Glomerular visceral epithelial cell (primary cell): ENCODE results near the gene CPA5.
"Not testable (repeated sequence)": the region's sequence is repeated elsewhere in the genome, so short reads cannot be mapped to it uniquely, and the experiment has no call there.

ENCODE experiments used
- DNase-seq: peaks from one replicate; pipeline ENCODE4 v3.0.0-alpha.2; 2016; ENCODE audit errors: extremely low spot score

CPA5 gene

DNA sequence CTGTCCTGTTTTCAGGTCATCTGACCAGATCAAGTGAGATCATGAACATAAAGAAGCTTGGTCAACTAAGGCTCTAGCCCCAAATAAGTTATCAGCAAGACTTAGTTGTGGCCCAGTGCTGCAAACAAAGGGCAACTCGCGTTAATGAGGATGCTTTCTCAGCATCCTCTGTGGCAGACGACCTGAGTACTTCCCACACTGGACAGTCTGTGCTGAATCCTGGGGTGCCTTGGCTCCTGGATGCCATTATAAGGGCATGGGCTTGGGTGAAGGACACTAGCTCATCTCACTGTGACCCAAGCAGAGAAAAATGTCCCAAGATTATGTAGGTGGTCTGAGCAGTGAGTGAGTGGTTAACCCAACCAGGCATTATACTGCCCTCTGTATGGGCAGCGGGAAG, 13.9 kb downstream of the CPA5 start:
- no peak for DNase-seq

DNA sequence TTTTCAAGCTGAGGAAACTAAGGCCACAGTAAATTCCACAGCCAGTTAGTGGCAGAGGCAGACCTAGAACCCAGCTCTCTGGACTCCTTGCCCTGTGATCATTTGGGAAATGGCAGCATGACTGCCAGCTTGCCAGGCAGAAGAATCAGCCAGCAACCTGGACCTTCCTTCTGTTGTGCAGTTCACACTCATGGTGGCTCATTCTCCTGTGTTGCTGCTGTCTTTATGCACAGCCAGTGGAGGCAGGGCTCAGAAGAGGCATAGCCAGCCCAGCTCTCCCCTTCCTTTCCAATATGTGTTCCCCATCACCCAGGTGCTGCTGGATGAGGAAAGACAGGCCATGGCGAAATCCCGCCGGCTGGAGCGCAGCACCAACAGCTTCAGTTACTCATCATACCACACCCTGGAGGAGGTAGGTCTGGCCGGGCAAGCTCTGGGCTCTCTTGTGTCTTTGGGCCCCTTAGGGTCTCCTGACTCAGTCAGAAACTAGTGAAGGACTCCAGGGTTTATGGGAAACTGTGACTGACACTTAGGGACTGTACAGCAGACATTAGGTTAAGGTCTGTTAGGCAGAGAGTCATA, 14.8 kb downstream of the CPA5 start:
- DNase-seq, result no peak

DNA sequence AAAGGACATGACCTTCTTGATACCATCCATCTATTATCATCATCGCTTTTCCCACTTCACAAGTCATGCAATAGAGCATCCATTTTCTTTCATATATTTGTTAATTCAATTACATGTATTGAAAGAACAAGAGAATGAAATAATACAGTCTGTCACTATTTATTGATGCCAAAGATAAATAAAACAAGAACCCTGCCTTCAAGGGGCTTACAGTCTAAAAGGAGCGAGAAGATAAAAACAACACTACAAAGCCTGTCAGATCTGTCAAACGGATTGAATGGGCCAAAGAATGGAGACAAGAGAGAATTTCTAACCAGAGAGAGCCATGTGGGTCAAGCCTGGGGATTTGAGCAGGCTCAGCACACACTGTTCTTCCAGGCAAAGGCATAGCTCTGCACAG, 15.9 kb downstream of the CPA5 start:
- DNase-seq, result no peak

DNA sequence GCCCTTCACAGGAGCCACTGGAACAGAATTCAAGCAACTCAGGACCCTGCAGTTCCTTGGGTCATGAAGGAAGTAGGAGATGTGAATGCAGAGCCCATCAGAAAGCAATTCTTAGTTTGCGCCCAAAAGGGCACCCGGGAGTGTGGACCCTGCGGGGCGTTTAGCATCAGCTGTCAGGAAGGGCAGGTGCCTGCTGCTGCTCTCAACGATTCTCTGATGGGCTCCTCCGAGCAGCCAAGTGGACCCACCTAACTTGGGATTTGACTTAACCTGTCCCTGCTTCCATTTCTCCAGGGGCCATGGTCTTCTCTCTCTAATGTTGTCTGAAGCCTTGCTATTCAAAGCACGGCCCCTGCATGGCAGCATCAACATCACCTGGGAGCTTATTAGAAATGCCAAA, 17.1 kb downstream of the CPA5 start:
- DNase-seq, result no peak

DNA sequence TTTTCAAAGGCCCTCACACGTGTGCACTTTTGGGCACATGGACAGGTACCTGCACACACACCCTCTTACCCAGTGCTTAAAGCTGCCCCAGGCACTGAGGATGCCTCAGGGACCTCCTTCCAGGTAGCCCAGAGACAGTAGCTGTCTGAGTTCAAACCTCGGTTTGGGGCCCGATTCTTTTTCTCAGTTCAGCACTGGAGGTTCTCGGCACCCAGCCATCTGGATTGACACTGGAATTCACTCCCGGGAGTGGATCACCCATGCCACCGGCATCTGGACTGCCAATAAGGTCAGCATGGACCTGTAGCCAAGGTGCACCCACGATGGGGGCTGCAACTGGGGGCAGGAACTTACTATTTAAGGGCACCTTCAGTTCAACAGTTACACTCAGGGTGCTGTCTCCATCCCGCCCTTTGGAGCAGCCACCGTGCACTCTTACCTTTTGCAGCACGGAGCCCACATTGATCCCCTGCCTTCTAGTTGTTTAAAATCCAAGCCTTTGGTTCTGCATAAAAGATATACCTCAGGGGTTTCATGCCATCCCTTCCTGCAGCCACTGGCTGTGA, 17.7 kb downstream of the CPA5 start:
- DNase-seq, result no peak

DNA sequence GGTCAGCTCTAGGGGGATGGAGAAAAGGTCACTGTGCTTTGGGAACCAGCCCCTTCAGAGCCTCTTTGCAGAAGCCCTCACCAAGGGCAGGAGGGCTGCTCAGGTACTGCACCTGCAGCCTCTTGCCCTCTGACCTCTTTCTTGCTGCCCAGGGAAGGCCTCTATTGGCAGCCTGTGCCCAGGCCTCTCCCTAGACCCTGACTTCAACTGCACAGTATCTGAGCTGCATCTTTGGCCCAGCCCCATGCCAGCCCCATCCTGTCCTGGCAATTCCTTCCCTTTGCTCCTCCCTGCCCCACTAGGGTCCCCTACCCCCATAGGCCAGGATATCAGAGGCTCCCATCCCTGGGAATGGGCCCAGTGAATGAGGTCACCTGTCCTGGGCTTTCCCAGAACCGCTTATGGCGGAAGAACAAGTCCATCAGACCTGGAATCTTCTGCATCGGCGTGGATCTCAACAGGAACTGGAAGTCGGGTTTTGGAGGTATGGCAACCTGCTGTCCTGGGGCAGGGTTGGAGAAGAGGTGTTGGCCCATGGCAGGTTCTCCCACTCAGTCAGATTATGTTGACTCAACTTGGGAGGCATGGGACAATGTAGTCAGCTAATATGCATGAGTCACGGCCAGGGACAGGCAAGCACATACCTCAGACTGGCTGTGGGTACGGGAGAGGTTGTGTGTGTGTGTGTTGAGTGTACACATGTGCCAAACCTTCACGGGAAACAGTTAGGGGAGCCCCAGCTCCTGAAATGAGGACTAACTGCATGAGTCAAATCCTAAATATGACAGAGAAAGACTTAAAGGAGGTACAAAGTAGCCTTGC, 18.6 kb downstream of the CPA5 start:
- DNase-seq, result peak; percentile 91

DNA sequence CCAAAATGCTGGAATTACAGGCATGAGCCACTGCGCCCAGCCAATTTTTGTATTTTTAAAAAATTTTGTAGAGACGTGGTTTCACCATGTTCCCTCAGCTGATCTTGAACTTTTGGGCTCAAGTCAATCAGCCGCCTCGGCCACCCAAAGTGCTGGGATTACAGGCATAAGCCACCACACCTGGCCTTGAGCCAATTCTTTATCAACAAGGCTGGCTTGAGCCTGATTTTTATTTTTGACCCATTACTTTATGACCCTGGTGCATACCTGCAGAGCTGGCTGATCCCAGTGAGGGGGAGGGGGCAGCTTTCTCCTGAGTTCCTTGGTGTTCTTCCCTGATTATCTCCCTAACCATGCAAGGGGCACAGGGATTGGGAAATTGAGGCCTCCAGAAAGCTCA, 19.8 kb downstream of the CPA5 start:
- no peak for DNase-seq

DNA sequence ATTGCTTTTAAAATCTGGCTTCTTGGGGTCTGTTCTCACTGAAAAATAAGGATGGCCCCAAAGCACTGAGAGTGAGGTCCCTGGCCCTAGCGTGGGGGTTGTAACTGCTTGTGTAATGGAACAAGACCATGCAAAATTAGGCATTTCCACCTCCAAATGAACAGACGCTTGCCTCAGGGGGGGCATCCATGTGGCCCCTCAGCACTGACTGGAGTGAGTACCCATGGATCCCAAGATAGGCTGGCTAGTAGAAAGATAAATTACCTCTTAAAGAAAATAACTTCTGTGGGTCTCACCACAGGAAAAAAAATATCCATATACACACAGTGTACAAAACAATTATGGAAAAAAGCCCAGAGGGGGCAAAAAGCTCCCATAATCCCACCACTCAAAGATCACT, 20.5 kb downstream of the CPA5 start:
- DNase-seq, result no peak

DNA sequence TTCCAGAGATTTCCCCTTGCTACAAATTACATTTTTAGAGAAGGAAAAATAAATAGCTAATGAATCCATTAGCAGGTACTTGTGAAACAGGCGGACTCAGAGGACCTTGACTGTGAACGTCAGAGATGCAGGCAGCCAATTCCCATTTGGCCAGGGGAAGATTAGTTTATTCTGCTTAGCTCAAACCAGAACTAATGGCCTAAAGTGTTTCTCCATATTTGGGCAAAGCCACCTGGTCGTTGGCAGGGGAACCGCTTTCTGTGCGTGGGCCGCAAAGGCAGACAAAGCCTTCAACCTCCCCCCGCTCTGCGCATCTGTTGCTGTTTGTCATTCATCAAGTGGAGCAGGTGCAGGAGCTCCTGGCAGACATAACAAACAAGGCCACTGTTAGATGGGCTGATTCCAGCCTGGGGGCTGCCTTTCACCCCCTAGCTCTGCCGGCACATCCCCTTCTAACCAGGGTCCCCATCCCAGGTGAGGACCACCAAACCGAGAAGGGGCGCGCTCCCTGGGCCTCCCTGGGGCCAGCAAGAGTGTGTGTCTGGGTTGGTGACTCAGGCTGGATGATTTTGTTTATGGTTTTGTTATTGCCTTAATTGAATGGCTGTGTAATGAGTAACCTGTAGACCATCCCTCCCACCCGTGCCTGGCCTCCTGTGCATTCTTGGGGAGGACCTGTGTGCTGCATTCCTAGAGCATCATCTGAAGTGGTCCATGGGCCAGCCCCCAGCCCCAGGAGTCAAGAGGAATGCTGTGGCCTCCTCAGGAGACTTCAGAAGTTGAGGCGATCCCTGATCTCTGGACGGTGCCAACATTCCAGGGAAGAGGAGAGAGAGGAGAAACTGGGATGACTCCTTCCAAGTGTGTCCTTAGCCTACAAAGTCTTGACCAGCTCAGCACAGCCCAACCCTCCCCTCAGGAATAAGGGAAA, 21.2 kb downstream of the CPA5 start:
- peak; percentile 56 for DNase-seq

DNA sequence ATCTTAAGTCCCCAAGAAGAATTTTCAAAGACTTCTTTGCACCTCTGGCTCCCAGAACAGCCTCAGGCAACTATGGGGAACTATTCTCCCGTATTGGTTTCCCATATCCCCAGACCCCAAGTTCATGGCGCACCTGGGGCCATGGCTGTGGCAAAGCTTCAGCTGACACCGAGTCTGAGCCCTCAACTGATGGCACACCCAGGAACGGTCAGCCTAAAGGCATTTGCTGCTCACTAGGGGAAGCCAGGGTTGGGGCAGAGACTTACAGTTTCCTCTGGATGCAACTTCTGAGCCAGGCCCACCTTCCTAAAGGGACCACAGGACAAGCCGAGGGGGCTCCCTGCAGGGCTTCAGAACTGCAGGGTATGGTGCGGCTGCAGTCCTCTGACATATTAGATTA, 21.9 kb downstream of the CPA5 start:
- DNase-seq, result no peak

DNA sequence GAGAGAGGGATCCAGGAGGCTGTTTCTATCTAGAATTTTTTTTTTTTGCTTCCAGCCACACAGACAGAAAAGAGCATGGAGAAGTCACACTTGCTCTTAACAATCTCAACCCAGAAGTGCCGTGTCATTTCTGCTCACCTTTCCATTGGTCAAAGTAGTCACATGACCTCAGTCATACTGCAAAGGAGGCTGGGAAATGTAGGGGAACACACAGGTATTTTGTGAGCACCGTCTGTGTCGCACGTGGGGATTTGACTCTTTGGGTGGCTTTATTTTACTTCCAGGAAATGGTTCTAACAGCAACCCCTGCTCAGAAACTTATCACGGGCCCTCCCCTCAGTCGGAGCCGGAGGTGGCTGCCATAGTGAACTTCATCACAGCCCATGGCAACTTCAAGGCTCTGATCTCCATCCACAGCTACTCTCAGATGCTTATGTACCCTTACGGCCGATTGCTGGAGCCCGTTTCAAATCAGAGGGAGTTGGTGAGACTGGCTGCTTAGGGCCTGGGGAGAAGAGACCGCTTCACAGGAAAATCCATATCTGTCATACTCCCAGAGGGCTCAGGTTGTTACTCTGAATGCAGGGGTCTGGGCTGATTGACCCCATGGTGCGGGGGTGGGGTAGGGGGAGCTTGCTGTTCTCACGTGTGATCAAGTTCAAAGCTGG, 22.6 kb downstream of the CPA5 start:
- no peak for DNase-seq

DNA sequence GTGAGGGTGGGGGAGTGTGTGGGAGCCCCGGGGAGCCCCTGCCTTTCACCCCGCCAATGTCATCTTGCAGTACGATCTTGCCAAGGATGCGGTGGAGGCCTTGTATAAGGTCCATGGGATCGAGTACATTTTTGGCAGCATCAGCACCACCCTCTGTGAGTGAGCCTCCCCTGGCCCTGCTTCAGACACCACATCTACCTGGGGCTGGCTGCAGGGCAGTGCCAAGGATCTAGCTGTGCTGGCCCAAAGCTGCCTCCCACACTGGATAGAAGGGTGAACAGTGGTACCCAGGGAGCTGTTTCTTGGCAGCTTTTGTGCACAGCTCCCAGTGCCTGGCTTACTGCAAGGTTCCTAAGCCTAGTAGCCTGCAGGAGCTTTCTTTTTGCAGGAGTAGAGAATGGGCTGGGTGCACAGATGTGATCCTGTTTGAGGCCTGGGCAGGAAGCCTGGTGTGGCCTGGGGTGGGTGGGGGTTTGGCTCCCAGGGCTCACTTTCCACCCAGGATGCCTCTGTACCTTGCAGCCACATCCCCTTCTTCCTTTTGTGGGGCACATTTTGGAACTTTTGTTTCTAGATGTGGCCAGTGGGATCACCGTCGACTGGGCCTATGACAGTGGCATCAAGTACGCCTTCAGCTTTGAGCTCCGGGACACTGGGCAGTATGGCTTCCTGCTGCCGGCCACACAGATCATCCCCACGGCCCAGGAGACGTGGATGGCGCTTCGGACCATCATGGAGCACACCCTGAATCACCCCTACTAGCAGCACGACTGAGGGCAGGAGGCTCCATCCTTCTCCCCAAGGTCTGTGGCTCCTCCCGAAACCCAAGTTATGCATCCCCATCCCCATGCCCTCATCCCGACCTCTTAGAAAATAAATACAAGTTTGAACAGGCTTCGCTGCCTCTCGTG, 23.5 kb downstream of the CPA5 start:
- DNase-seq, result no peak

DNA sequence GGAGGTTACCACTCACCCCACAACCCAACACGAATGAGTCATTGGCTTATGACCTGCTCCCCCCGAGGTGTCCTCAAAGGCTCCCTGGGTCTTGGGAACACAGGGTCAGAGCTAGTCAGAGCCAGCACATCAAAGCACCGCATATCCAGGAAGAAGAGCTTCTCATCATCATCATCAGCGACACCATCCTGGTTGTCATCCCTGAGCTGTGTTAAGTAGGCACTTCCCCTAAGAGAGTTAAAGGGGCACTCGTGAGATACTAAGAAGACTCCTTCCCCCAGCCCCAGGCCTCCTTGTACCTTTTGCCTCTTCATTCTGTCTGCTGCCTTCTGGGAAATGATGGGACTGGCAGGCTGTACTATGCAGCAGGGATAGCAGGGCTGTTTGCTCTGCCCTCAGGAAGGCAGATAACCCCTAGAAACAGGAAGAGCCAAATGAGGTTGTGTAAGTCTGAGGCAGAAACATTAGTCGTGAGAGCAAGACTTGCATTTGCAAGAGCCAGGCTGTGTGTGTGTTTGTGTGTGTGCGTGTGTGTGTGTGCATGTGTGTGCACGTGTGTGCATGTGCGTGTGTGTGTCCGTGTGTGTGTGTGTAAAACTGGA, 24.6 kb downstream of the CPA5 start:
- peak; percentile 13 for DNase-seq

DNA sequence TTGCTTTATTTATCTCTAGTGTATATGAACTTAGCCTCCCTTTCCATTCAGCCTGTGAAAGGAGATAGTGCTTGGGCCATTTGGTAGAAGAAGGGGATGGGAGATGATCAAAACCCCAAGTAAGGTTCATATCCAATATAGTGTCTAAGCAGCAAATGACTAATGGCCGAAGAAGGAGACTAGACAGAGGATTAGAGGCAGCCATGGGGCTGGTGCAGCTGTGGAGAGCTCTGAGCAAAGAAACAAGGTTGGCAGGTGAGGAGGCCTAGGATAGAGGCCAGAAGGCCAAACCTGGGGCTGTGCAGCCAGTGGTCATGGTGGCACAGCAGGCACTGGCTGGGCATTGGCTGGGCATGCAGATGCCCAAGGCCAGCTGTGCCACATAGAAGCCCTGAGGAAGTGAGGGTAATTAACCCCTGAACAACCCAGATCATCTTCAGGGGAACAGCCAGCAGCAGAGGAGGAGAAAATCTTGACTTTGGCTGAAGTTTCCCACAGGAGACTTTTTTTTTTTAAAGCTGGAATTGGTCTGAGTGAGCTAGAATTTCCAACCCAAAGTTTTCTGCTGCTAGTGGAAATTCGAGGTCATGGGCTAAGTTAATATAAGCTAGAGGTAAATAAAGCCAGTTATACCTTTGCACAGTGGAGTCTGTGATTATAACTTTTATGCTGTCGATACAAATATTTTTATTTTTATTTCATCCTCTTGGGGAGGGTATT, 25.4 kb downstream of the CPA5 start:
- no peak for DNase-seq

DNA sequence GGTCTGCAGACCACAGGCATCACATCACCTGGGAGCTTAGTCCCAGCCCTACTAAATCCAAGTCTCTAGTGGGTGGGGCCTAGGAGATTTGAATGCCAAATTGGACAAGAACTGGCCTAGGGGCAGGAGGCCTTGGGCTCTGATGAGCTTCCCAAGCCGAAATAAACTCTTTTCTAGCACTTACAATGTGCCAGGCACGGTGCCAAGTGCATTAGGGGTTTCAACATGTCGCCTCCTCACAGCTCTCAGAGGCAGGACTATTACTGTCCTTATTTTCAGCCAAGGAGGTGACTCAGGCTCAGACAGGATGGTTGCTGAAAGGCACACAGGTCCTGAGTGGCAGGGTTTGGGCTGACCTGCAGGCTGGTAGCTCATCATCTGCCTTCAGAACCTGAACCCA, 26.4 kb downstream of the CPA5 start:
- DNase-seq, result peak; percentile 23

DNA sequence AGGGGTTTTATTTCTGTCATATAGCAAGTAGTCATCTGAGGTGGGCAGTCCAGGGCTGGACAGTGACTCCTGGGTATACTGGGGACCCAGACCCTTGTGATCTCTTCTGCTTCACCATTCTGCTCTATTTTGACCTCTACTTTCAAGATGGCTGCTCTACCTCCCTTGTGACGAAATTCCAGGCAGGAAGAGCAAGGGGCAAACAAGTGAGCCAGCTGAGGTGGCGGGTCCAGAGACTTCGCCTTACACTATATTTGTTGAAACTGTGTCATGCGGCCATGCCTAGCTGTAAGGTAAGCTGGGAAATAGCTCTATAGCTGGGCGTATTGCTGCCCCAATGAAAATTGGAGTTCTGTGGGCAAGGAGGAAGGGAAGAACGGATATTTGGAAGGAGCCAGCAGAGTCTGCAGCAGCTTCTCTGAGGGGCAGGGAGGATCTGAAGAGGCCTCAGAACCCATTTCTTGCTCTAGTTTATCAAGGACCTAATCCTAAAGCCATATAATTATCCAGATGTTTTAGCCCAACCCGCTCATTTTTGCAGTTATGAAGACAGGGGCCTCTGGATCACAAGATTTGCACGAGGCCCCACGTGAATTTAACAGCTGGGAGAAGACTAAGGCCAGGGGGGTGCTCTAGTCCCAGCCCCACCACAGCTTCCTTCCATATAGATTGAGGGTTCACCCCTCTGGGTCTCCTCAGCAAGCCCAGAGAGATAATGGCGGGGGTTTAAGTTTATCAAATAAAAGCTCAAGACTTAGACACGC, 28.0 kb downstream of the CPA5 start:
- DNase-seq, result no peak

DNA sequence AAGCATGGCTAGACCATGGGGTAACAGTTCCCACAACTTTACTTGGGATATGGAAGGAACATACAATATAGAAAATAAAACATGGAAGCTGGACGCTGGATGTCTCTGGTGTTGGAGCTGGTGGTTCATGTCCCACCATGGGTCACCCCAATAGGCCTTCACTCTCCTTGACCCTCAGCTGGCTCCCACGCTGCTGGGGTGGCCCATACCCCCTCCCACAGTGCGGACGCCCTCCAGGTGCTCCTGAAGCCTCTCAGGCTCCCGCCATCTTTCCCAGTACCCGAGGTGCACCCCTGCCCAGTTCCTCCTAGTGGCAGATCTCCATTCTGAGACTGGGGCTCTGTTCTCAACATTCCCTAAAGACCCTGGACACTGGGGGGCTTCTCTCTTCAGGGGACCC, 29.9 kb downstream of the CPA5 start:
- DNase-seq, result no peak

DNA sequence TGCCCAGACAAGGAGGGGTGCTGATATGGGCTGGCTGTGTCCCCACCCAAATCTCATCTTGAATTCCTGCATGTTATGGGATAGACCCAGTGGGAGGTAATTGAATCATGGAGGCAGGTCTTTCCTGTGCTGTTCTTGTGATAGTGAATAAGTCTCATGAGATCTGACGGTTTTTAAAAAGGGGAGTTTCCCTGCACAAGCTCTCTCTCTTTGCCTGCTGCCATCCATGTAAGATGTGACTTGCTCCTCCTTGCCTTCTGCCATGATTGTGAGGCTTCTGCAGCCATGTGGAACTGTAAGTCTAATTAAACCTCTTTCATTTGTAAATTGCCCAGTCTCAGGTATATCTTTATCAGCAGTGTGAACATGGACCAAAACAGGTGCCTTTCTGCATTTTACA, 31.8 kb downstream of the CPA5 start:
- not testable (repeated sequence) for DNase-seq

DNA sequence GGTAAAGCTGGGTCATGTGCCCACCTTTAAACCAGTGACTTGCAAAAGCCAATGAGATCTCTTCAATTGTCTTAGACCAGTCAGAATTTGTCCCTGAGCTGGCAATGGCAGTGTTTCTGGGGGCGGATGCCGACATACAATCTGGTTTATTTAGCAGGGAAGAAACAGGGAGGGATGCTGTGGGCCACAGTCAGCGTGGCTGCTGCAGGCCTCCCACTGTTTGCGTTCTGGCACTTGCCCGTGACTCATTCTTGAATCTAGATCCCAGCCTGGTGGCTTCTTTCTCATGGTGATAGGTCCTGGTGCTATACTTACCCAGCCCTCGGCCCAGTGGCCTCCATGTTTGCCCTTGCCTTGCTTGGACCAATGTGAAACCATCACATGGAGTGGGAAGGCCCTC, 32.6 kb downstream of the CPA5 start:
- DNase-seq, result no peak
